ENCODE data around the gene SFRP5.

The SFRP5 gene

DNA sequence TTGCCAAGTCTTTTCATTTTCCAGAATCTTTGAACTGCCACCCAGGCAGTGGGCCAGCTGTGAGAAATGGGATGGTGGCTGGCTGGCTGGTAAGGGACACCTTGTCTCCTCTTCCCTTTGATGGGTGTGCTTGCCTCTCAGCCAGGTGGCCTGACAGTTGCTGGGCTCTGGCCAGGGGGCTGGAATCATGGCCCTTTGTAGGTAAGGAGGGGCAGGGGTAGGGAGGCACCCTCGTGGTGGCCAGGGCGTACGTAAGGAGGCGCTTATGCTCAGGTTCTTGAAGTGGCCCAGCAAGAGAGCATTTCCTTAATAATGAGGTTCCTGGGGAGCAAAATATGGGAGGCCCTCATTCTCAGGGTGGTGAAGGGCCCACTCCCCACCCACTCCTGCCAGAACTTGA lies 44.8 kb upstream of the SFRP5 start:
- TF ChIP-seq TOX (CRISPR knock-in tag; IDR thresholded peaks at IDR 0.05; ENCODE audit: borderline replicate concordance) (no peak), GLIS3 (CRISPR knock-in tag; IDR thresholded peaks at IDR 0.05) (no peak), ZFP3 (CRISPR knock-in tag; IDR thresholded peaks at IDR 0.05) (no peak), TCF4 (CRISPR knock-in tag; IDR thresholded peaks at IDR 0.05; ENCODE audit: borderline replicate concordance) (no peak), BACH2 (CRISPR knock-in tag; IDR thresholded peaks at IDR 0.05; ENCODE audit: borderline replicate concordance) (no peak), ARNTL (CRISPR knock-in tag; IDR thresholded peaks at IDR 0.05; ENCODE audit: borderline replicate concordance, low read depth) (no peak), ZNF70 (CRISPR knock-in tag; IDR thresholded peaks at IDR 0.05) (no peak)
- TF ChIP-seq, protein P1, sequence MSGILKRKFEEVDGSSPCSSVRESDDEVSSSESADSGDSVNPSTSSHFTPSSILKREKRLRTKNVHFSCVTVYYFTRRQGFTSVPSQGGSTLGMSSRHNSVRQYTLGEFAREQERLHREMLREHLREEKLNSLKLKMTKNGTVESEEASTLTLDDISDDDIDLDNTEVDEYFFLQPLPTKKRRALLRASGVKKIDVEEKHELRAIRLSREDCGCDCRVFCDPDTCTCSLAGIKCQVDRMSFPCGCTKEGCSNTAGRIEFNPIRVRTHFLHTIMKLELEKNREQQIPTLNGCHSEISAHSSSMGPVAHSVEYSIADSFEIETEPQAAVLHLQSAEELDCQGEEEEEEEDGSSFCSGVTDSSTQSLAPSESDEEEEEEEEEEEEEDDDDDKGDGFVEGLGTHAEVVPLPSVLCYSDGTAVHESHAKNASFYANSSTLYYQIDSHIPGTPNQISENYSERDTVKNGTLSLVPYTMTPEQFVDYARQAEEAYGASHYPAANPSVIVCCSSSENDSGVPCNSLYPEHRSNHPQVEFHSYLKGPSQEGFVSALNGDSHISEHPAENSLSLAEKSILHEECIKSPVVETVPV (CRISPR knock-in tag; IDR thresholded peaks at IDR 0.05), result no peak
- TF ChIP-seq, protein P2, sequence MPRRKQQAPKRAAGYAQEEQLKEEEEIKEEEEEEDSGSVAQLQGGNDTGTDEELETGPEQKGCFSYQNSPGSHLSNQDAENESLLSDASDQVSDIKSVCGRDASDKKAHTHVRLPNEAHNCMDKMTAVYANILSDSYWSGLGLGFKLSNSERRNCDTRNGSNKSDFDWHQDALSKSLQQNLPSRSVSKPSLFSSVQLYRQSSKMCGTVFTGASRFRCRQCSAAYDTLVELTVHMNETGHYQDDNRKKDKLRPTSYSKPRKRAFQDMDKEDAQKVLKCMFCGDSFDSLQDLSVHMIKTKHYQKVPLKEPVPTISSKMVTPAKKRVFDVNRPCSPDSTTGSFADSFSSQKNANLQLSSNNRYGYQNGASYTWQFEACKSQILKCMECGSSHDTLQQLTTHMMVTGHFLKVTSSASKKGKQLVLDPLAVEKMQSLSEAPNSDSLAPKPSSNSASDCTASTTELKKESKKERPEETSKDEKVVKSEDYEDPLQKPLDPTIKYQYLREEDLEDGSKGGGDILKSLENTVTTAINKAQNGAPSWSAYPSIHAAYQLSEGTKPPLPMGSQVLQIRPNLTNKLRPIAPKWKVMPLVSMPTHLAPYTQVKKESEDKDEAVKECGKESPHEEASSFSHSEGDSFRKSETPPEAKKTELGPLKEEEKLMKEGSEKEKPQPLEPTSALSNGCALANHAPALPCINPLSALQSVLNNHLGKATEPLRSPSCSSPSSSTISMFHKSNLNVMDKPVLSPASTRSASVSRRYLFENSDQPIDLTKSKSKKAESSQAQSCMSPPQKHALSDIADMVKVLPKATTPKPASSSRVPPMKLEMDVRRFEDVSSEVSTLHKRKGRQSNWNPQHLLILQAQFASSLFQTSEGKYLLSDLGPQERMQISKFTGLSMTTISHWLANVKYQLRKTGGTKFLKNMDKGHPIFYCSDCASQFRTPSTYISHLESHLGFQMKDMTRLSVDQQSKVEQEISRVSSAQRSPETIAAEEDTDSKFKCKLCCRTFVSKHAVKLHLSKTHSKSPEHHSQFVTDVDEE (CRISPR knock-in tag; IDR thresholded peaks at IDR 0.05), result no peak
- no peak for ATAC-seq

DNA sequence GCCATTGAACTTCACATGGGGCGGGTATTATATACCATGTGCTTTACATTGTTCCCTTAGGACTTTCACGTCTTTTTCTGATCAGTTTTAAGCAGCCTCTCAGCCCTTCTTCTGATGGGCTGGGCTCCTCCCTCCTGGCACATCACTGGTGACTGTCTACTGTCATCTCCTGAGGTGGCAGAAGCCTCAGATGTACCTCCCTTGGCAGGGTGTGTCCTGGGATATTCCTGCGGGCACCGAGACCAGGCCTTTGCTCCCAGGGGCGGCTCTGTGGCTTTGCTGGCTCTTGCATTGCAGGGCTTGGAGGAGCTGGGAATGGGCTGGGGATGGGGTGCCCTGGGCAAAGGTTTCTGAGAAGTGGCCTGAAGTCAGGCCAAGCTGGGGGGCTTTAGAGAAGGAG lies 43.2 kb upstream of the SFRP5 start:
- no peak for TF ChIP-seq ZNF8 (CRISPR knock-in tag; IDR thresholded peaks at IDR 0.05)
- no peak for TF ChIP-seq ESRRG (CRISPR knock-in tag; IDR thresholded peaks at IDR 0.05)
- no peak for ATAC-seq

DNA sequence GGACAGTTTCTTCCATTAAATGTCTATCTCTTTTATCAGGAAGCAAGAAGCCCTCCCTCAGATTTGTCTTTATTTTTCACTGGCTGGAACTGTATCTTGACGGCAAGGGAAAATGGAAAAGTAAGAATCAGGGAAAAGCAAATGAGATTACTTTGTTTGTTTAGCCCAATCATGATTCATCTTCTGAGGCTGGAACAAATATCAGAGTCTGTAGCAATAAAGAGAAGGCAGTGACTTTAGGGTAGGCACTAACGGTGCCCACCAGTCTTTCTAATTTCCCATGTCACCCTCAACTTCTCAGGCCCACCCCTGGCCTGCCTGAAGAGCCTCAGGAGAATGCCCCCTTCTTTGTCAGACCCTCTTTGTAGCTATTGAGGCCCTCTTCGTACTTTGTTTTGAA lies 41.5 kb upstream of the SFRP5 start:
- TF ChIP-seq OSR1 (CRISPR knock-in tag; IDR thresholded peaks at IDR 0.05) (no peak), ZC3H10 (CRISPR knock-in tag; IDR thresholded peaks at IDR 0.05) (no peak), CSDC2 (CRISPR knock-in tag; IDR thresholded peaks at IDR 0.05) (no peak), SNAI2 (CRISPR knock-in tag; IDR thresholded peaks at IDR 0.05) (no peak), BACH2 (CRISPR knock-in tag; IDR thresholded peaks at IDR 0.05; ENCODE audit: borderline replicate concordance) (no peak), ZNF70 (CRISPR knock-in tag; IDR thresholded peaks at IDR 0.05) (no peak), ZNF565 (CRISPR knock-in tag; conservative IDR thresholded peaks at IDR 0.05; ENCODE audit: low read depth) (no peak), TOX (CRISPR knock-in tag; IDR thresholded peaks at IDR 0.05; ENCODE audit: borderline replicate concordance) (no peak), ZFP30 (CRISPR knock-in tag; IDR thresholded peaks at IDR 0.05) (no peak), ESRRG (CRISPR knock-in tag; IDR thresholded peaks at IDR 0.05) (no peak), GLIS3 (CRISPR knock-in tag; IDR thresholded peaks at IDR 0.05) (no peak), RARB (CRISPR knock-in tag; IDR thresholded peaks at IDR 0.05) (no peak), TCF4 (CRISPR knock-in tag; IDR thresholded peaks at IDR 0.05; ENCODE audit: borderline replicate concordance) (no peak), ISL1 (CRISPR knock-in tag; IDR thresholded peaks at IDR 0.05) (no peak), ZNF8 (CRISPR knock-in tag; IDR thresholded peaks at IDR 0.05) (no peak), ARNTL (CRISPR knock-in tag; IDR thresholded peaks at IDR 0.05; ENCODE audit: borderline replicate concordance, low read depth) (no peak)
- TF ChIP-seq, protein P1 (CRISPR knock-in tag; IDR thresholded peaks at IDR 0.05), result no peak
- TF ChIP-seq, protein P3, sequence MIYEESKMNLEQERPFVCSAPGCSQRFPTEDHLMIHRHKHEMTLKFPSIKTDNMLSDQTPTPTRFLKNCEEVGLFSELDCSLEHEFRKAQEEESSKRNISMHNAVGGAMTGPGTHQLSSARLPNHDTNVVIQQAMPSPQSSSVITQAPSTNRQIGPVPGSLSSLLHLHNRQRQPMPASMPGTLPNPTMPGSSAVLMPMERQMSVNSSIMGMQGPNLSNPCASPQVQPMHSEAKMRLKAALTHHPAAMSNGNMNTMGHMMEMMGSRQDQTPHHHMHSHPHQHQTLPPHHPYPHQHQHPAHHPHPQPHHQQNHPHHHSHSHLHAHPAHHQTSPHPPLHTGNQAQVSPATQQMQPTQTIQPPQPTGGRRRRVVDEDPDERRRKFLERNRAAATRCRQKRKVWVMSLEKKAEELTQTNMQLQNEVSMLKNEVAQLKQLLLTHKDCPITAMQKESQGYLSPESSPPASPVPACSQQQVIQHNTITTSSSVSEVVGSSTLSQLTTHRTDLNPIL (CRISPR knock-in tag; IDR thresholded peaks at IDR 0.05; ENCODE audit: low read depth), result no peak
- TF ChIP-seq, protein P4, sequence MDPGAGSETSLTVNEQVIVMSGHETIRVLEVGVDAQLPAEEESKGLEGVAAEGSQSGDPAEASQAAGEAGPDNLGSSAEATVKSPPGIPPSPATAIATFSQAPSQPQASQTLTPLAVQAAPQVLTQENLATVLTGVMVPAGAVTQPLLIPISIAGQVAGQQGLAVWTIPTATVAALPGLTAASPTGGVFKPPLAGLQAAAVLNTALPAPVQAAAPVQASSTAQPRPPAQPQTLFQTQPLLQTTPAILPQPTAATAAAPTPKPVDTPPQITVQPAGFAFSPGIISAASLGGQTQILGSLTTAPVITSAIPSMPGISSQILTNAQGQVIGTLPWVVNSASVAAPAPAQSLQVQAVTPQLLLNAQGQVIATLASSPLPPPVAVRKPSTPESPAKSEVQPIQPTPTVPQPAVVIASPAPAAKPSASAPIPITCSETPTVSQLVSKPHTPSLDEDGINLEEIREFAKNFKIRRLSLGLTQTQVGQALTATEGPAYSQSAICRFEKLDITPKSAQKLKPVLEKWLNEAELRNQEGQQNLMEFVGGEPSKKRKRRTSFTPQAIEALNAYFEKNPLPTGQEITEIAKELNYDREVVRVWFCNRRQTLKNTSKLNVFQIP (CRISPR knock-in tag; IDR thresholded peaks at IDR 0.05; ENCODE audit: borderline replicate concordance, low read depth), result no peak
- TF ChIP-seq, protein P2 (CRISPR knock-in tag; IDR thresholded peaks at IDR 0.05), result no peak
- no peak for ATAC-seq
